CD14-positive monocyte (primary cell): ENCODE results near the gene ACTR2. TPM values are rescaled to one million over a fixed set of nuclear protein-coding genes. Genes with fewer than 3 reads are reported as not detected.

ENCODE experiments used
- DNase-seq, 3 donors: peaks; one replicate each; pipeline ENCODE4 v3.0.0-alpha.2; 2011 to 2022
- H2AFZ ChIP-seq: 2 replicates; pipeline ENCODE4 v1.6.0; 2012; ENCODE audit warnings: mild to moderate bottlenecking, low read depth, low read length, inconsistent platforms; ENCODE audit not compliant: insufficient read depth, poor library complexity, severe bottlenecking
- H3K27ac ChIP-seq, 2 donors: 1 replicate in 1 of 2; 2 replicates in 1 of 2; pipeline ENCODE4 v1.5.1; 2012 to 2013; ENCODE audit warnings: low read length in 2 of 2, control low read depth in 1 of 2, inconsistent platforms in 1 of 2, low read depth in 1 of 2, mild to moderate bottlenecking in 1 of 2
- H3K27me3 ChIP-seq, 2 donors: one replicate each; pipeline versions ENCODE4 v1.6.0 to v1.6.1; 2011 to 2013; ENCODE audit warnings: low read length in 2 of 2; ENCODE audit not compliant: control insufficient read depth in 2 of 2, insufficient read depth in 2 of 2
- H3K36me3 ChIP-seq, 2 donors: replicated peaks in 1 of 2; 1 replicate in 1 of 2; 2 replicates in 1 of 2; pipeline versions ENCODE4 v1.5.1 to v1.6.1; 2012 to 2013; ENCODE audit warnings: low read length in 2 of 2, control low read depth in 1 of 2, inconsistent platforms in 1 of 2, mild to moderate bottlenecking in 1 of 2; ENCODE audit not compliant: insufficient read depth in 2 of 2, control insufficient read depth in 1 of 2
- H3K4me1 ChIP-seq, 2 donors: 1 replicate in 1 of 2; 2 replicates in 1 of 2; pipeline versions ENCODE4 v1.5.1 to v1.6.1; 2012 to 2013; ENCODE audit warnings: low read length in 2 of 2, control low read depth in 1 of 2, inconsistent platforms in 1 of 2, mild to moderate bottlenecking in 1 of 2, moderate library complexity in 1 of 2; ENCODE audit not compliant: insufficient read depth in 2 of 2, control insufficient read depth in 1 of 2
- H3K4me2 ChIP-seq: replicated peaks from 2 replicates; pipeline ENCODE3; 2012; ENCODE audit warnings: low read length, moderate library complexity, mild to moderate bottlenecking; ENCODE audit not compliant: poor library complexity, severe bottlenecking; ENCODE audit errors: extremely low read depth
- H3K4me3 ChIP-seq, 3 experiments: fragments of 200-600 bp in 1 of 3; sonication (generic) in 1 of 3; replicated peaks in 1 of 3; 1 replicate in 2 of 3; 2 replicates in 1 of 3; pipeline ENCODE4 v1.5.1; 2011 to 2013; ENCODE audit warnings: low read length in 3 of 3, mild to moderate bottlenecking in 3 of 3, control low read depth in 2 of 3, low read depth in 2 of 3, inconsistent platforms in 1 of 3, moderate library complexity in 1 of 3
- H3K79me2 ChIP-seq: 2 replicates; pipeline ENCODE4 v1.6.0; 2012; ENCODE audit warnings: mild to moderate bottlenecking, control low read depth, inconsistent platforms, low read length, moderate library complexity; ENCODE audit not compliant: insufficient read depth
- H3K9ac ChIP-seq: 2 replicates; pipeline ENCODE4 v1.6.0; 2017; ENCODE audit warnings: low read length, mild to moderate bottlenecking; ENCODE audit not compliant: insufficient read depth, poor library complexity, severe bottlenecking
- H3K9me3 ChIP-seq, 2 donors: replicated peaks in 1 of 2; 1 replicate in 1 of 2; 2 replicates in 1 of 2; pipeline versions ENCODE4 v1.5.1 to v1.6.1; 2012 to 2013; ENCODE audit warnings: low read length in 2 of 2, control low read depth in 1 of 2; ENCODE audit not compliant: control insufficient read depth in 1 of 2, insufficient read depth in 1 of 2
- H4K20me1 ChIP-seq: 2 replicates; pipeline ENCODE4 v1.6.0; 2012; ENCODE audit warnings: mild to moderate bottlenecking, low read length, control low read depth, moderate library complexity; ENCODE audit not compliant: insufficient read depth
- H3K27ac Mint-ChIP-seq, 7 donors: one replicate each; pipeline ENCODE4 v1.8.0; 2020; ENCODE audit warnings: mild to moderate bottlenecking in 7 of 7, mixed read lengths in 7 of 7, moderate library complexity in 6 of 7, inconsistent platforms in 2 of 7
- H3K27me3 Mint-ChIP-seq, 3 donors: one replicate each; pipeline ENCODE4 v1.8.0; 2021 to 2022; ENCODE audit warnings: low read depth in 3 of 3, mild to moderate bottlenecking in 3 of 3, mixed read lengths in 3 of 3, moderate library complexity in 3 of 3, inconsistent platforms in 1 of 3
- H3K36me3 Mint-ChIP-seq, 2 donors: one replicate each; pipeline ENCODE4 v1.8.0; 2020; ENCODE audit warnings: mixed read lengths in 2 of 2, inconsistent platforms in 1 of 2, mild to moderate bottlenecking in 1 of 2
- H3K4me1 Mint-ChIP-seq: one replicate; pipeline ENCODE4 v1.8.0; 2020; ENCODE audit warnings: mild to moderate bottlenecking, mixed read lengths
- H3K4me3 Mint-ChIP-seq, 2 donors: one replicate each; pipeline ENCODE4 v1.8.0; 2020; ENCODE audit warnings: mild to moderate bottlenecking in 2 of 2, mixed read lengths in 2 of 2, moderate library complexity in 1 of 2
- H3K9me3 Mint-ChIP-seq, 7 donors: one replicate each; pipeline ENCODE4 v1.8.0; 2020 to 2022; ENCODE audit warnings: mixed read lengths in 7 of 7, mild to moderate bottlenecking in 6 of 7, moderate library complexity in 6 of 7, inconsistent platforms in 2 of 7
- WGBS: methylation state at CpG from one replicate; pipeline ENCODE4 v1.1.5; 2013; ENCODE audit warnings: missing lambda C conversion rate; ENCODE audit not compliant: insufficient coverage; 5-methylcytosine and 5-hydroxymethylcytosine counted together
- intact Hi-C, 2 donors: fragments of 100-400 bp; cut with micrococcal nuclease; formaldehyde crosslinking; loops; one replicate each; pipeline versions ENCODE4 v1.15.0 to v1.15.1; 2023
- polyA plus RNA-seq, 3 donors: library from polyadenylated mRNA; depleted of rRNA in 1 of 3; unstranded in 2 of 3; stranded (reverse) in 1 of 3; fragments of 300-500 nt in 2 of 3; fragments of >200 nt in 1 of 3; fragmentation: Illumina TruSeq in 2 of 3; gene quantifications; 1 replicate in 2 of 3; 2 replicates in 1 of 3; pipeline ENCODE4 v1.2.3, GENCODE V29; 2012 to 2021
- TF ChIP-seq, protein P1 (sequence below): fragments of 200-600 bp; IDR thresholded peaks from one replicate; pipeline ENCODE4 v1.8.0; 2022; ENCODE audit warnings: antibody characterized with exemption, mild to moderate bottlenecking

Gene ACTR2
- polyA plus RNA-seq, 3 donors, result 88.7 to 560 (median 342) TPM

DNA sequence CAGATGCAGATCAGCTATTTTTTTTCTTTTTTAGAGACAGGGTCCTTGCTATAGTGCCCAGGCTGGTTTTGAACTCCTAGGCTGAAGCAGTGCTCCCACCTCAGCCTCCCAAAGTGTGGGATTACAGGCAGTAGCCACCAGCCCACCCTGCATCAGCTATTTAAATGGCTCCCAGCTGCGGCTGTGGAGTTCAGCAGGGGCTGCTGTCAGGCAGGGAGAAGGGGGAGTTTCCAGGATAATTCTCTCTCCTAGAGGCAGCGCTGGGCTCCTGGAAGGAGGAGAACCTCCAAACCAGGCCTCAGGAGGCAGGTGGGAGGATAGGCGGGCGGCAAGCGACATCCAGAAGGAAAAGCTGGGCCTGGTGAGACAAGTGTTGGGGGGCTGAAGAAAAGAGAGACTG, 65.7 kb downstream of the ACTR2 start:
- no peak overlapping the region for H3K4me3 ChIP-seq
- no peak overlapping the region for H3K27ac ChIP-seq
- H3K27me3 ChIP-seq, result no peaks in the 10 kb centered on the region
- H3K36me3 Mint-ChIP-seq, result no peaks in the 10 kb centered on the region
- H3K4me1 Mint-ChIP-seq, result peaks cover 3% of the 10 kb centered on the region
- H3K27me3 Mint-ChIP-seq, result peaks cover 0 to 10% (median 0%) of the 10 kb centered on the region in 3 donors
- H3K9me3 Mint-ChIP-seq, result peaks cover 0 to 2% (median 0%) of the 10 kb centered on the region in 7 donors
- TF ChIP-seq, protein P1, sequence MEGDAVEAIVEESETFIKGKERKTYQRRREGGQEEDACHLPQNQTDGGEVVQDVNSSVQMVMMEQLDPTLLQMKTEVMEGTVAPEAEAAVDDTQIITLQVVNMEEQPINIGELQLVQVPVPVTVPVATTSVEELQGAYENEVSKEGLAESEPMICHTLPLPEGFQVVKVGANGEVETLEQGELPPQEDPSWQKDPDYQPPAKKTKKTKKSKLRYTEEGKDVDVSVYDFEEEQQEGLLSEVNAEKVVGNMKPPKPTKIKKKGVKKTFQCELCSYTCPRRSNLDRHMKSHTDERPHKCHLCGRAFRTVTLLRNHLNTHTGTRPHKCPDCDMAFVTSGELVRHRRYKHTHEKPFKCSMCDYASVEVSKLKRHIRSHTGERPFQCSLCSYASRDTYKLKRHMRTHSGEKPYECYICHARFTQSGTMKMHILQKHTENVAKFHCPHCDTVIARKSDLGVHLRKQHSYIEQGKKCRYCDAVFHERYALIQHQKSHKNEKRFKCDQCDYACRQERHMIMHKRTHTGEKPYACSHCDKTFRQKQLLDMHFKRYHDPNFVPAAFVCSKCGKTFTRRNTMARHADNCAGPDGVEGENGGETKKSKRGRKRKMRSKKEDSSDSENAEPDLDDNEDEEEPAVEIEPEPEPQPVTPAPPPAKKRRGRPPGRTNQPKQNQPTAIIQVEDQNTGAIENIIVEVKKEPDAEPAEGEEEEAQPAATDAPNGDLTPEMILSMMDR, result no peak
- no peaks in the 10 kb centered on the region for H3K36me3 ChIP-seq
- no peak overlapping the region for H3K27ac Mint-ChIP-seq
- DNase-seq, result no peak
- intact Hi-C loops, result no loop called here
- H2AFZ ChIP-seq, result no peak overlapping the region
- H3K9me3 ChIP-seq, result no peaks in the 10 kb centered on the region
- no peak overlapping the region for H3K9ac ChIP-seq
- no peak overlapping the region for H3K4me3 Mint-ChIP-seq
- no peaks in the 10 kb centered on the region for H4K20me1 ChIP-seq
- no peaks in the 10 kb centered on the region for H3K79me2 ChIP-seq
- WGBS, result 100% methylated on average over 3 of the region's 5 CpGs
- H3K4me1 ChIP-seq, result no peaks in the 10 kb centered on the region
- no peak overlapping the region for H3K4me2 ChIP-seq

DNA sequence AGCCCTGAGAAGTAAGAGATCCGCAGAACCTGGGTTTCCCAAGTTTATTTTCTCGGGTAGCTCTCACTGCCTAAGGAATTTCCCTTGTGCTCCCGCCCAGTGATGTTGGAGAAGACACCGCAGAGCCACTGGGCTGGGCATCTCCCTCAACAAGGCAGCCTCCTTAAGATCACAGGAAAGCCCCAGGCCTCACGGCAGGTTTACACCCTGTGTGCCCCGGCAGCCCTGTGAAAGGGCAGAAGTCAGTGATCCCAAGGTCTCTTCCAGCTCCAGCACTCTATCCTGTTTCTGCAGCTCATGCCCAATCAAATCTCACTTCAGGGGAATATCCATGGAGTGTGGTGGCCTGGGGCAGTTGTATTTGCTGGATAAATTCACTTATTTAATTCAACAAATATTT, 66.5 kb downstream of the ACTR2 start:
- Histone ChIP-seq H2AFZ (no peak overlapping the region), H3K36me3 (no peaks in the 10 kb centered on the region), H3K9me3 (no peaks in the 10 kb centered on the region), H4K20me1 (no peaks in the 10 kb centered on the region), H3K4me2 (no peak overlapping the region), H3K4me1 (no peaks in the 10 kb centered on the region), H3K79me2 (no peaks in the 10 kb centered on the region), H3K27ac (no peak overlapping the region), H3K27me3 (no peaks in the 10 kb centered on the region), H3K4me3 (no peak overlapping the region), H3K9ac (no peak overlapping the region)
- no peak for DNase-seq
- peaks cover 0 to 2% (median 0%) of the 10 kb centered on the region in 7 donors for H3K9me3 Mint-ChIP-seq
- TF ChIP-seq, protein P1, result no peak
- no peak overlapping the region for H3K27ac Mint-ChIP-seq
- H3K4me3 Mint-ChIP-seq, result no peak overlapping the region
- no peaks in the 10 kb centered on the region for H3K36me3 Mint-ChIP-seq
- intact Hi-C loops, result no loop called here
- peaks cover 0 to 10% (median 1%) of the 10 kb centered on the region in 3 donors for H3K27me3 Mint-ChIP-seq
- peaks cover 3% of the 10 kb centered on the region for H3K4me1 Mint-ChIP-seq
- 100% methylated on average over 3 of the region's 6 CpGs for WGBS
